ENCODE data around the gene TOX2.

DNA sequence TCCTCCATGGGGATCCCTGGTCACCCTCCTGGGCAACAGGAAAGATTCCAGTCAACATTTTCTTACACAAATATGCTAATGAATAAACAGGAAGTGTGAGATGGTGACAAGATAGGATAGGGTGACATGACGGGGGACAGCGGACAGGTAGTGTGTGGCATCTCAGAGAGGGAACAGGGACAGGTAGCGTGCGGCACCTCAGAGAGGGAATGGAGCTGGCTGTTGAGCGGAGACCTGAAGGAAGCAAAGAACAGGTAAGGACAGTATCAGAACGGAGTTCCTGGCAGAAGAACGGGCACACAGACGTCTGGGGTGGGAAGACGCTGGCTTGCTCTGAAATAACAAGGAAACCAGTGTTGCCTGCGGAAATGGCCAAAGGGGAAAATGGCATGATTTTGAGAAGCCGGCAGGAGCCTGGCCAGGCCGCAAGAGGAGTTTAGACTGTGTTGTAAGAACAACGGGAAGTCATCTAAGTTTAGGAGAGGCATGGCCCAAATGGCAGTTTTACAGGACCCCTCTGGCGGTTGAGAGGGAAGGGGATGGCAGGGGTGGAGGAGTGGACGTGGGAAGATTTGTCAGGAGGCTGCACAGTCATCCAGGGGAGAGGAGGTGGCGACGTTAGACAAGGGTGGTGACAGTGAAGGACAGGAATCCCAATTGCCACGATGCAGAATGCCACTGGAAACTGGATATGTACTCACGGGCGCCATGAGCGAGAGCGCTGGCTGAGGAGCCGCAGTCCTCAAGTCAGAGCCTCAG, 160.7 kb downstream of the TOX2 start:
- TF ChIP-seq SIN3A (IDR thresholded peaks at IDR 0.05; ENCODE audit: borderline replicate concordance, insufficient read depth, low read depth, low read length) (no peak), POLR2AphosphoS5 (IDR thresholded peaks at IDR 0.05; ENCODE audit: low read depth, low read length) (no peak), TCF7L2 (IDR thresholded peaks at IDR 0.05; ENCODE audit: low read depth, low read length) (no peak)
- TF ChIP-seq, protein P1, sequence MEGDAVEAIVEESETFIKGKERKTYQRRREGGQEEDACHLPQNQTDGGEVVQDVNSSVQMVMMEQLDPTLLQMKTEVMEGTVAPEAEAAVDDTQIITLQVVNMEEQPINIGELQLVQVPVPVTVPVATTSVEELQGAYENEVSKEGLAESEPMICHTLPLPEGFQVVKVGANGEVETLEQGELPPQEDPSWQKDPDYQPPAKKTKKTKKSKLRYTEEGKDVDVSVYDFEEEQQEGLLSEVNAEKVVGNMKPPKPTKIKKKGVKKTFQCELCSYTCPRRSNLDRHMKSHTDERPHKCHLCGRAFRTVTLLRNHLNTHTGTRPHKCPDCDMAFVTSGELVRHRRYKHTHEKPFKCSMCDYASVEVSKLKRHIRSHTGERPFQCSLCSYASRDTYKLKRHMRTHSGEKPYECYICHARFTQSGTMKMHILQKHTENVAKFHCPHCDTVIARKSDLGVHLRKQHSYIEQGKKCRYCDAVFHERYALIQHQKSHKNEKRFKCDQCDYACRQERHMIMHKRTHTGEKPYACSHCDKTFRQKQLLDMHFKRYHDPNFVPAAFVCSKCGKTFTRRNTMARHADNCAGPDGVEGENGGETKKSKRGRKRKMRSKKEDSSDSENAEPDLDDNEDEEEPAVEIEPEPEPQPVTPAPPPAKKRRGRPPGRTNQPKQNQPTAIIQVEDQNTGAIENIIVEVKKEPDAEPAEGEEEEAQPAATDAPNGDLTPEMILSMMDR (IDR thresholded peaks at IDR 0.05): no peak
- TF ChIP-seq, protein P2, sequence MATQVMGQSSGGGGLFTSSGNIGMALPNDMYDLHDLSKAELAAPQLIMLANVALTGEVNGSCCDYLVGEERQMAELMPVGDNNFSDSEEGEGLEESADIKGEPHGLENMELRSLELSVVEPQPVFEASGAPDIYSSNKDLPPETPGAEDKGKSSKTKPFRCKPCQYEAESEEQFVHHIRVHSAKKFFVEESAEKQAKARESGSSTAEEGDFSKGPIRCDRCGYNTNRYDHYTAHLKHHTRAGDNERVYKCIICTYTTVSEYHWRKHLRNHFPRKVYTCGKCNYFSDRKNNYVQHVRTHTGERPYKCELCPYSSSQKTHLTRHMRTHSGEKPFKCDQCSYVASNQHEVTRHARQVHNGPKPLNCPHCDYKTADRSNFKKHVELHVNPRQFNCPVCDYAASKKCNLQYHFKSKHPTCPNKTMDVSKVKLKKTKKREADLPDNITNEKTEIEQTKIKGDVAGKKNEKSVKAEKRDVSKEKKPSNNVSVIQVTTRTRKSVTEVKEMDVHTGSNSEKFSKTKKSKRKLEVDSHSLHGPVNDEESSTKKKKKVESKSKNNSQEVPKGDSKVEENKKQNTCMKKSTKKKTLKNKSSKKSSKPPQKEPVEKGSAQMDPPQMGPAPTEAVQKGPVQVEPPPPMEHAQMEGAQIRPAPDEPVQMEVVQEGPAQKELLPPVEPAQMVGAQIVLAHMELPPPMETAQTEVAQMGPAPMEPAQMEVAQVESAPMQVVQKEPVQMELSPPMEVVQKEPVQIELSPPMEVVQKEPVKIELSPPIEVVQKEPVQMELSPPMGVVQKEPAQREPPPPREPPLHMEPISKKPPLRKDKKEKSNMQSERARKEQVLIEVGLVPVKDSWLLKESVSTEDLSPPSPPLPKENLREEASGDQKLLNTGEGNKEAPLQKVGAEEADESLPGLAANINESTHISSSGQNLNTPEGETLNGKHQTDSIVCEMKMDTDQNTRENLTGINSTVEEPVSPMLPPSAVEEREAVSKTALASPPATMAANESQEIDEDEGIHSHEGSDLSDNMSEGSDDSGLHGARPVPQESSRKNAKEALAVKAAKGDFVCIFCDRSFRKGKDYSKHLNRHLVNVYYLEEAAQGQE (IDR thresholded peaks at IDR 0.05; ENCODE audit: insufficient read depth in 1 of 2, low read depth in 2 of 2, low read length in 1 of 2): no peak

All from Panc1 (cell line).